ENCODE measurements around the gene BICRA. TPM values are rescaled to one million over a fixed set of nuclear protein-coding genes. Genes with fewer than 3 reads are reported as not detected.

Gene BICRA
- total RNA-seq, 2 experiments from 2014 or later = 4.4 to 16.0 TPM

GRCh38 chr19:47681936-47682335, 73.0 kb downstream of the BICRA start:
- intact Hi-C loops (cut with micrococcal nuclease; ENCODE audit: unreplicated experiment) = no loop called here
- H3K4me3 ChIP-seq (ENCODE audit: low read depth, low read length, poor library complexity, severe bottlenecking) = no peak overlapping the region
- H3K9me3 ChIP-seq (ENCODE audit: low read length) = no peaks in the 10 kb centered on the region
- CTCF ChIA-PET (ENCODE audit: unreplicated experiment) = no interaction called here
- no peak overlapping the region for H3K4me2 ChIP-seq (ENCODE audit: low read length)
- no peaks in the 10 kb centered on the region for H3K4me1 ChIP-seq (ENCODE audit: insufficient read depth, low read length, poor library complexity, severe bottlenecking)
- no peak overlapping the region for H2AFZ ChIP-seq (ENCODE audit: low read length)
- no TSS peak for BruUV-seq (replicated peaks)
- H3K27ac ChIP-seq (ENCODE audit: low read depth, low read length, poor library complexity, severe bottlenecking) = no peak overlapping the region
- H3K79me2 ChIP-seq (ENCODE audit: insufficient read depth, low read depth, low read length) = no peaks in the 10 kb centered on the region
- TF ChIP-seq CTCF (conservative IDR thresholded peaks at IDR 0.05; ENCODE audit: low read length) = no peak
- no peak for TF ChIP-seq EZH2phosphoT487 (IDR thresholded peaks at IDR 0.05; ENCODE audit: borderline replicate concordance, low read depth, low read length)
- DNase-seq (ENCODE audit: low spot score) = no peak
- peaks cover 14% of the 10 kb centered on the region; the same call in 1 of the 2 replicates for H3K36me3 ChIP-seq (ENCODE audit: insufficient read depth, low read length)
- H3K9me2 ChIP-seq (ENCODE audit: insufficient read depth, low read length) = no peaks in the 10 kb centered on the region
- POLR2A ChIA-PET = no interaction called here
- H4K20me1 ChIP-seq (ENCODE audit: insufficient read depth, low read length) = no peaks in the 10 kb centered on the region

GRCh38 chr19:47682939-47683338, 74.0 kb downstream of the BICRA start:
- Histone ChIP-seq H4K20me1 (ENCODE audit: insufficient read depth, low read length) (no peaks in the 10 kb centered on the region), H3K27ac (ENCODE audit: low read depth, low read length, poor library complexity, severe bottlenecking) (no peak overlapping the region), H3K36me3 (ENCODE audit: insufficient read depth, low read length) (peaks cover 8% of the 10 kb centered on the region; the same call in 1 of the 2 replicates), H3K9me3 (ENCODE audit: low read length) (no peaks in the 10 kb centered on the region), H3K4me1 (ENCODE audit: insufficient read depth, low read length, poor library complexity, severe bottlenecking) (no peaks in the 10 kb centered on the region), H2AFZ (ENCODE audit: low read length) (no peak overlapping the region), H3K79me2 (ENCODE audit: insufficient read depth, low read depth, low read length) (no peaks in the 10 kb centered on the region), H3K9me2 (ENCODE audit: insufficient read depth, low read length) (no peaks in the 10 kb centered on the region), H3K4me3 (ENCODE audit: low read depth, low read length, poor library complexity, severe bottlenecking) (no peak overlapping the region), H3K4me2 (ENCODE audit: low read length) (no peak overlapping the region)
- BruUV-seq (replicated peaks) = no TSS peak
- intact Hi-C loops (cut with micrococcal nuclease; ENCODE audit: unreplicated experiment) = no loop called here
- CTCF ChIA-PET (ENCODE audit: unreplicated experiment) = no interaction called here
- POLR2A ChIA-PET = no interaction called here
- no peak for TF ChIP-seq CTCF (conservative IDR thresholded peaks at IDR 0.05; ENCODE audit: low read length)
- TF ChIP-seq EZH2phosphoT487 (IDR thresholded peaks at IDR 0.05; ENCODE audit: borderline replicate concordance, low read depth, low read length) = no peak
- no peak for DNase-seq (ENCODE audit: low spot score)

GRCh38 chr19:47686679-47687450, 77.9 kb downstream of the BICRA start:
- H3K79me2 ChIP-seq (ENCODE audit: insufficient read depth, low read depth, low read length) = no peaks in the 10 kb centered on the region
- no peak overlapping the region for H2AFZ ChIP-seq (ENCODE audit: low read length)
- no peaks in the 10 kb centered on the region for H3K9me3 ChIP-seq (ENCODE audit: low read length)
- TF ChIP-seq EZH2phosphoT487 (IDR thresholded peaks at IDR 0.05; ENCODE audit: borderline replicate concordance, low read depth, low read length) = no peak
- TF ChIP-seq CTCF (conservative IDR thresholded peaks at IDR 0.05; ENCODE audit: low read length) = no peak
- DNase-seq (ENCODE audit: low spot score) = no peak
- H3K9me2 ChIP-seq (ENCODE audit: insufficient read depth, low read length) = no peaks in the 10 kb centered on the region
- no peaks in the 10 kb centered on the region for H4K20me1 ChIP-seq (ENCODE audit: insufficient read depth, low read length)
- H3K4me3 ChIP-seq (ENCODE audit: low read depth, low read length, poor library complexity, severe bottlenecking) = no peak overlapping the region
- H3K36me3 ChIP-seq (ENCODE audit: insufficient read depth, low read length) = 0 out of 2 replicates have a peak, but pooled peaks cover 6% of the 10 kb centered on the region
- H3K27ac ChIP-seq (ENCODE audit: low read depth, low read length, poor library complexity, severe bottlenecking) = no peak overlapping the region
- H3K4me2 ChIP-seq (ENCODE audit: low read length) = no peak overlapping the region
- intact Hi-C loops (cut with micrococcal nuclease; ENCODE audit: unreplicated experiment) = no loop called here
- ChIA-PET POLR2A (no interaction called here), CTCF (ENCODE audit: unreplicated experiment) (no interaction called here)
- BruUV-seq (replicated peaks) = no TSS peak
- H3K4me1 ChIP-seq (ENCODE audit: insufficient read depth, low read length, poor library complexity, severe bottlenecking) = no peaks in the 10 kb centered on the region
